Measurements from ENCODE around the gene MRPL17. TPM values are rescaled to one million over a fixed set of nuclear protein-coding genes. Genes with fewer than 3 reads are reported as not detected.

Gene MRPL17
- polyA plus RNA-seq, 3 donors: 8.0 to 14.0 (median 12.8) TPM

GRCh38 chr11:6666302-6667183 is 16.6 kb downstream of the MRPL17 start:
- Mint-ChIP-seq H3K27ac (peak overlapping the region in 1 of 7 donors; percentile 17), H3K4me1 (peaks cover 5% of the 10 kb centered on the region)

GRCh38 chr11:6664551-6664950 is 18.6 kb downstream of the MRPL17 start:
- no peak for TF ChIP-seq CTCF (IDR thresholded peaks at IDR 0.05)
- no peak overlapping the region for H2AFZ ChIP-seq (ENCODE audit: insufficient read depth, low read depth, low read length, poor library complexity, severe bottlenecking)
- no peak overlapping the region for H3K4me3 ChIP-seq (replicated peaks in 1 of 3; ENCODE audit: low read depth in 2 of 3, low read length in 3 of 3)
- no CpG with 5 or more reads among the region's 1 CpG for WGBS (ENCODE audit: insufficient coverage)
- peaks cover 5% of the 10 kb centered on the region for H3K4me1 Mint-ChIP-seq
- H3K27me3 ChIP-seq (ENCODE audit: control insufficient read depth in 2 of 2, insufficient read depth in 2 of 2, low read length in 2 of 2): no peaks in the 10 kb centered on the region
- H3K9ac ChIP-seq (ENCODE audit: insufficient read depth, low read length, poor library complexity, severe bottlenecking): no peak overlapping the region
- H3K27me3 Mint-ChIP-seq (ENCODE audit: low read depth in 3 of 3): peaks cover 1 to 6% (median 6%) of the 10 kb centered on the region in 3 donors
- intact Hi-C loops (cut with micrococcal nuclease): no loop called here
- no peaks in the 10 kb centered on the region for H4K20me1 ChIP-seq (ENCODE audit: insufficient read depth, low read length)
- H3K9me3 ChIP-seq (replicated peaks in 1 of 2; ENCODE audit: control insufficient read depth in 1 of 2, insufficient read depth in 1 of 2, low read length in 2 of 2): no peaks in the 10 kb centered on the region
- no peak overlapping the region for H3K27ac Mint-ChIP-seq
- H3K36me3 Mint-ChIP-seq: no peaks in the 10 kb centered on the region
- no peak overlapping the region for H3K27ac ChIP-seq (ENCODE audit: low read depth in 1 of 2, low read length in 2 of 2)
- DNase-seq: no peak
- no peak overlapping the region for H3K4me2 ChIP-seq (replicated peaks; ENCODE audit: extremely low read depth, low read length, poor library complexity, severe bottlenecking)
- no peaks in the 10 kb centered on the region for H3K79me2 ChIP-seq (ENCODE audit: insufficient read depth, low read length)
- H3K9me3 Mint-ChIP-seq: peaks cover 0 to 2% (median 0%) of the 10 kb centered on the region in 7 donors
- peaks cover 0 to 3% of the 10 kb centered on the region in 2 donors for H3K4me1 ChIP-seq (ENCODE audit: control insufficient read depth in 1 of 2, insufficient read depth in 2 of 2, low read length in 2 of 2)
- H3K36me3 ChIP-seq (replicated peaks in 1 of 2; ENCODE audit: control insufficient read depth in 1 of 2, insufficient read depth in 2 of 2, low read length in 2 of 2): no peaks in the 10 kb centered on the region
- no peak overlapping the region for H3K4me3 Mint-ChIP-seq

More at GRCh38 chr11:6666302-6667183, 16.6 kb downstream of the MRPL17 start:
- Histone ChIP-seq H3K27me3 (ENCODE audit: control insufficient read depth in 2 of 2, insufficient read depth in 2 of 2, low read length in 2 of 2) (no peaks in the 10 kb centered on the region), H3K4me1 (ENCODE audit: control insufficient read depth in 1 of 2, insufficient read depth in 2 of 2, low read length in 2 of 2) (peaks cover 0 to 3% of the 10 kb centered on the region in 2 donors), H3K79me2 (ENCODE audit: insufficient read depth, low read length) (no peaks in the 10 kb centered on the region), H4K20me1 (ENCODE audit: insufficient read depth, low read length) (no peaks in the 10 kb centered on the region), H3K4me3 (replicated peaks in 1 of 3; ENCODE audit: low read depth in 2 of 3, low read length in 3 of 3) (no peak overlapping the region), H2AFZ (ENCODE audit: insufficient read depth, low read depth, low read length, poor library complexity, severe bottlenecking) (no peak overlapping the region), H3K36me3 (replicated peaks in 1 of 2; ENCODE audit: control insufficient read depth in 1 of 2, insufficient read depth in 2 of 2, low read length in 2 of 2) (no peaks in the 10 kb centered on the region), H3K4me2 (replicated peaks; ENCODE audit: extremely low read depth, low read length, poor library complexity, severe bottlenecking) (no peak overlapping the region), H3K9ac (ENCODE audit: insufficient read depth, low read length, poor library complexity, severe bottlenecking) (no peak overlapping the region), H3K9me3 (replicated peaks in 1 of 2; ENCODE audit: control insufficient read depth in 1 of 2, insufficient read depth in 1 of 2, low read length in 2 of 2) (no peaks in the 10 kb centered on the region), H3K27ac (ENCODE audit: low read depth in 1 of 2, low read length in 2 of 2) (no peak overlapping the region)
- no peak overlapping the region for H3K4me3 Mint-ChIP-seq
- peaks cover 1 to 6% (median 6%) of the 10 kb centered on the region in 3 donors for H3K27me3 Mint-ChIP-seq (ENCODE audit: low read depth in 3 of 3)
- no peak for TF ChIP-seq CTCF (IDR thresholded peaks at IDR 0.05)
- 46% methylated on average over 1 of the region's 4 CpGs for WGBS (ENCODE audit: insufficient coverage)
- intact Hi-C loops (cut with micrococcal nuclease): loop anchor here in 1 of 2 donors (5.0 kb wide), 1 partner anchor 64 kb away; the partner anchor contains the start of genes ILK and RRP8
- peaks cover 0 to 2% (median 0%) of the 10 kb centered on the region in 7 donors for H3K9me3 Mint-ChIP-seq
- DNase-seq: no peak
- no peaks in the 10 kb centered on the region for H3K36me3 Mint-ChIP-seq

All from CD14-positive monocyte (primary cell).